ENCODE measurements around the gene ANGPTL1. TPM values are rescaled to one million over a fixed set of nuclear protein-coding genes. Genes with fewer than 3 reads are reported as not detected.

Gene ANGPTL1, protein sequence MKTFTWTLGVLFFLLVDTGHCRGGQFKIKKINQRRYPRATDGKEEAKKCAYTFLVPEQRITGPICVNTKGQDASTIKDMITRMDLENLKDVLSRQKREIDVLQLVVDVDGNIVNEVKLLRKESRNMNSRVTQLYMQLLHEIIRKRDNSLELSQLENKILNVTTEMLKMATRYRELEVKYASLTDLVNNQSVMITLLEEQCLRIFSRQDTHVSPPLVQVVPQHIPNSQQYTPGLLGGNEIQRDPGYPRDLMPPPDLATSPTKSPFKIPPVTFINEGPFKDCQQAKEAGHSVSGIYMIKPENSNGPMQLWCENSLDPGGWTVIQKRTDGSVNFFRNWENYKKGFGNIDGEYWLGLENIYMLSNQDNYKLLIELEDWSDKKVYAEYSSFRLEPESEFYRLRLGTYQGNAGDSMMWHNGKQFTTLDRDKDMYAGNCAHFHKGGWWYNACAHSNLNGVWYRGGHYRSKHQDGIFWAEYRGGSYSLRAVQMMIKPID
- not detected for total RNA-seq

DNA sequence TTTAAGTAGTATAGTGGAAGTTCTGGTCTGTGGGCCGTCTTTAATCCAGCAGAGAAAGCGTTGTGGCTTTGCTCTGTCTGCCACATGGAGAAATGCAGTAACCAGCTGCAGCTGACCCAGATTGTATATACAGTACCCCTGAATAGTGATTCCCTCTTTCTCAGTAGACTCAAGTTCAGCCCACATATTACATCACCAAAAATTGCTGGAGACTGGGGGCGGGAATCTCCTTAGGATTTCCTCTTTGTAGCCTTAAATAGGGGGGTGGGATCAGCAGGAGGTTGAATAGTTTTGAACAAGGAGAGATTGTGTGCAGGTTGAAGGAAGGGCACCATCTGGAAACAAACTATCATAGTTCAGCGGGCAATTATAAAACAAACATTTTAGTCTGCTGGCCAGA lies at the start of gene ANGPTL1:
Gene ANGPTL1, minus strand, starts transcription at position 134 of the 400 bp plus-strand sequence. CDS start 5,301 bp downstream, outside the sequence.
- no peaks in the 10 kb centered on the region for H3K36me3 Mint-ChIP-seq (ENCODE audit: low read depth)
- no peaks in the 10 kb centered on the region for H3K4me1 Mint-ChIP-seq (ENCODE audit: low read depth)
- DNase-seq: no peak
- H3K27me3 Mint-ChIP-seq (ENCODE audit: low read depth): no peaks in the 10 kb centered on the region
- intact Hi-C loops (cut with micrococcal nuclease): no loop called here
- no peak within 1 kb of the TSS for H3K4me3 Mint-ChIP-seq
- no peaks in the 10 kb centered on the region for H3K9me3 Mint-ChIP-seq
- H3K27ac Mint-ChIP-seq: no peak within 1 kb of the TSS
- CTCF ChIA-PET: no interaction called here

DNA sequence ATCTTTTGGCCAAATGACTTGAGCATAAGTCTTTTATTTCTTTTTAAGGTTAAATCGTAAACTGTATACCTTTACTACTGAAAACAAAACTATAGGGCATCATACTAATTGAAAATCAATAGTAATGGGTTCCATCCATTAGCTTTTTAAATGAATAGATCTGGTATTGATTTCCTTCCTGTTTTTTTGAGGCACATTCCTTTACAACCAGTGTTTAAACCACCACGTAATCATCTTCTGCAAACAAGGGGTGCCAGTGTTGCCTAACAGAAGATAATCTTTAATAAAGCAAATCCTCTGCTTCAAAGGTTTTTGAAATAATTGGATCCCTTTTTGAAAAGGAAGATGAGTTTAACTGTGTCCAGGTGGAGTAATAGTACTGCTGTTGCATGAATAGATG lies 48.7 kb upstream of the ANGPTL1 start:
- H3K4me1 Mint-ChIP-seq (ENCODE audit: low read depth): no peaks in the 10 kb centered on the region
- peaks cover 13% of the 10 kb centered on the region for H3K36me3 Mint-ChIP-seq (ENCODE audit: low read depth)
- peaks cover 11% of the 10 kb centered on the region for H3K9me3 Mint-ChIP-seq
- no peaks in the 10 kb centered on the region for H3K27me3 Mint-ChIP-seq (ENCODE audit: low read depth)
- H3K27ac Mint-ChIP-seq: no peak overlapping the region
- CTCF ChIA-PET: interaction anchor here (0.6 kb wide), 1 partner anchor 139 kb away, joined by 3 read pairs; no protein-coding TSS in a partner anchor
- no peak for DNase-seq
- no peak overlapping the region for H3K4me3 Mint-ChIP-seq
- intact Hi-C loops (cut with micrococcal nuclease): no loop called here

DNA sequence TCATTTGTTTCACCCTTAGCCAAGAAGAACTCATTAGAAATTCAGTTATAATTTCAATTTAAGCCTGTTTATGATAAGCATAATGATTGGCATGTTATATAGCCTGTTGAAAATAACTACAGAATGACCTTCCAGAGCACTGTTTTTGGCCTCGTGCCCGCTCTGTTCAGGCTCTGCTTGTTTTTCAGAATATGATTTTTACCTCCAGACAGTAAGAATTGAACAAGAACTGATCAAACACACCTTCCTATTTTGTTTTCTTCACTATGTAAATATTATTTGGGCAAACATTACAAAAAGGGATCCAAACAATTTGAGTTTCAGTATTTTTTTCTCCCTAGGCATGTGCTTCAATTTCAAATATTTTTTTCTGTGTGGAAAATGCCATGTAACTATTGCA lies 48.1 kb upstream of the ANGPTL1 start:
- H3K27ac Mint-ChIP-seq: no peak overlapping the region
- no peaks in the 10 kb centered on the region for H3K27me3 Mint-ChIP-seq (ENCODE audit: low read depth)
- DNase-seq: no peak
- CTCF ChIA-PET: no interaction called here
- peaks cover 18% of the 10 kb centered on the region for H3K36me3 Mint-ChIP-seq (ENCODE audit: low read depth)
- H3K9me3 Mint-ChIP-seq: peaks cover 5% of the 10 kb centered on the region
- H3K4me3 Mint-ChIP-seq: no peak overlapping the region
- intact Hi-C loops (cut with micrococcal nuclease): no loop called here
- no peaks in the 10 kb centered on the region for H3K4me1 Mint-ChIP-seq (ENCODE audit: low read depth)

DNA sequence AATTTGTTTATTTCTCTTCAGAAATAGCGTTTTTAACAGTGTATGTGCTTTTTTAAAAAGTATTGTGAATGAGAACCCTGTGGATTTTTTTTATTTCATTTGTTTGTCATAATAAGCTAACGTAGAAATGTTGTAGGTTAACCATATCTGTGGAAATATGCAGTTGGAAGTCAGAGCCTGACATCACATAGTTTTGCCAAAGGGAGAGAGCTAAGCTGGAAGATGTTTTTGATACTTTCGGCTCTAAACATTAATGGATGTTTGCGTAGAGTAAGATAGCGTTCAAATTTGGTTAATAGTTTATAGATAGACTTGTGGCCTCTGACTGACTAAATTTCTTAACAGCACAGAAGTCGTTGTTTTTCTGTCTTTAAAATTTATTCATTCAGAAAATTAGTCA lies 47.4 kb upstream of the ANGPTL1 start:
- DNase-seq: no peak
- Mint-ChIP-seq H3K9me3 (peaks cover under 1% of the 10 kb centered on the region), H3K4me1 (ENCODE audit: low read depth) (no peaks in the 10 kb centered on the region), H3K27me3 (ENCODE audit: low read depth) (no peaks in the 10 kb centered on the region), H3K36me3 (ENCODE audit: low read depth) (peaks cover 18% of the 10 kb centered on the region), H3K4me3 (no peak overlapping the region), H3K27ac (no peak overlapping the region)
- CTCF ChIA-PET: no interaction called here
- intact Hi-C loops (cut with micrococcal nuclease): no loop called here

DNA sequence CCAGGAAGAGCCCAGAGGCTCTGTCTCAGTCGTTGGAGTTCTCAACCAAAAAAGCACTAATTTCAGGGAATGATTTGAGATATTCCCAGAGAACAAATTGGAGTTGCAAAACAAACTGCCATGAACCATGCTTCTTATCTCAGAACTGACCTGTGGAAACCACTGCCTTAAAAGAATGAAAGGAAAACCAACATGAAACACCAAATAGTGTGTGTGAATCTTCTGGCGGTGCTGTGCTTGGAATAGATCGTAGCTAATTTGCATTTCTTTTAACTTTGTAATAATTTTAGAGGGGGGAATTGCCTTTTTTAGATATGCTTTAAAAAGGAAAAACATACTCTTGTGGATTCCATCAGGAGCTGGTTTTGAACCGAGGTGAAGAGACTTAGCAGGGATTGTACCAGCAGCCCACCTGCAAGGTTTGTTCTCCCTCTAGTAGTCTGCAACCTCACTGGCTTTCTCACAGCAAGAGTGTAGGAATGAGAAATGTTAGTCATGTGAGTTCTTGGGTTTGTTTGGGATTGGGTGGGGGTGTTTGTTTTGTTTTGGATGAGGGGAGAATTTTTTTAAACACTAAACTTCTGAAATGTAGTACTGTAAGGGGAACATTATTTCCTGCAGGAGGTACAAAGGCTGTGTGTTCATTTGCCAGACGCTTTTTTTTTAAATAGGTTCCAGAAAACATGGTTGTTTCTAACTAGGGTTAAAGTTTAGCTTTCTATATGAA lies 45.7 kb upstream of the ANGPTL1 start:
- no peak for DNase-seq
- intact Hi-C loops (cut with micrococcal nuclease): no loop called here
- Mint-ChIP-seq H3K36me3 (ENCODE audit: low read depth) (peaks cover 23% of the 10 kb centered on the region), H3K27me3 (ENCODE audit: low read depth) (no peaks in the 10 kb centered on the region), H3K4me1 (ENCODE audit: low read depth) (no peaks in the 10 kb centered on the region), H3K9me3 (no peaks in the 10 kb centered on the region), H3K4me3 (no peak overlapping the region), H3K27ac (no peak overlapping the region)
- CTCF ChIA-PET: interaction anchor here (1.4 kb wide), 1 partner anchor 86 kb away, joined by 5 read pairs; no protein-coding TSS in a partner anchor

DNA sequence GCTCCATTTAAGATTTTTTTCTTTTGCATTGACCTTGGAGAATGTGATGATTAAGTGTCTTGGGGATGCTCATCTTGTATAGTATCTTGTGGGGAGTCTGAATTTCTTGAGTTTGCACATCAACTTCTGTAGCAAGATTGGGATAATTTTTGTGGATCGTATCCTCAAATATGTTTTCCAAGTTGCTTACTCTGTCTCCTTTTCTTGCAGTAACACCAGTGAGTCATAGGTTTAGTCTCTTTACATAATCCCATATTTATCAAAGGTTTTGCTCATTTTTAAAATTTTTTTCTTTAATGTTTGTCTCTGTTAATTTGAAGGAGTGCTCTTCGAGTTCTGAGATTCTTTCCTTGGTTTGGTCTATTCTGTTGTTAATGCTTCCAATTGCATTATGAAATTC lies 41.7 kb upstream of the ANGPTL1 start:
- H3K36me3 Mint-ChIP-seq (ENCODE audit: low read depth): peaks cover 40% of the 10 kb centered on the region
- CTCF ChIA-PET: interaction anchor here (0.7 kb wide), 1 partner anchor 465 kb away, joined by 3 read pairs; no protein-coding TSS in a partner anchor
- no peak overlapping the region for H3K4me3 Mint-ChIP-seq
- no peaks in the 10 kb centered on the region for H3K4me1 Mint-ChIP-seq (ENCODE audit: low read depth)
- DNase-seq: no peak
- H3K27me3 Mint-ChIP-seq (ENCODE audit: low read depth): no peaks in the 10 kb centered on the region
- intact Hi-C loops (cut with micrococcal nuclease): no loop called here
- H3K27ac Mint-ChIP-seq: no peak overlapping the region
- no peaks in the 10 kb centered on the region for H3K9me3 Mint-ChIP-seq

DNA sequence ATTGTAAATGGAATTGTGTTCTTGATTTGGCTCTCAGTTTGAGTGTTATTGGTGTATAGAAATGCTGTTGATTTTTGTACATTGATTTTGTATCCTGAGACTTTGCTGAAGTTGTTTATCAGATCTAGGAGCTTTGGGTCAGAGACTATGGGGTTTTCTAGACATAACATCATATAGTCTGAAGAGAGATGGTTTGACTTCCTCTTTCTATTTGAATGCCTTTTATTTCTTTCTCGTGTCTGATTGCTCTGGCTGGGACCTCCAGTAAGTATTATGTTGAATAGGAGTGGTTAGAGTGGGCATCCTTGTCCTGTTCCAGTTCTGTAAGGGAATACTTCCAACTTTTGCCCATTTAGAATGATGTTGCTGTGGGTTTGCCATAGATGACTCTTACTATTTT lies 39.1 kb upstream of the ANGPTL1 start:
- CTCF ChIA-PET: no interaction called here
- H3K4me3 Mint-ChIP-seq: no peak overlapping the region
- H3K27ac Mint-ChIP-seq: no peak overlapping the region
- no peaks in the 10 kb centered on the region for H3K9me3 Mint-ChIP-seq
- H3K4me1 Mint-ChIP-seq (ENCODE audit: low read depth): no peaks in the 10 kb centered on the region
- H3K27me3 Mint-ChIP-seq (ENCODE audit: low read depth): no peaks in the 10 kb centered on the region
- intact Hi-C loops (cut with micrococcal nuclease): no loop called here
- DNase-seq: no peak
- H3K36me3 Mint-ChIP-seq (ENCODE audit: low read depth): peaks cover 33% of the 10 kb centered on the region

DNA sequence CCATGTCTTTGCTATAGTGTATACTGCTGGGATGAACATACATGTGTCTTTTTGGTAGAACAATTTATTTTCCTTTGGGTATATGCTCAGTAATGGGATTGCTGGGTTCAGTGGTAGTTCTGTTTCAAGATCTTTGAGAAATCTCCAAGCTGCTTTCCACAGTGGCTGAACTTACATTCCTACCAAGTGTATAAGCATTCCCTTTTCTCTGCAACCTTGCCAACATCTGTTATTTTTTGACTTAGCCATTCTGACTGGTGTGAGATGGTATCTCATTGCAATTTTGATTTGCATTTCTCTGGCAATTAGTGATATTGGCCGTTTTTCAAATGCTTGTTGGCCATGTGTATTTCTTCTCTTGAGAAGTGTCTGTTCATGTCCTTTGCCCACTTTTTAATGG lies 37.5 kb upstream of the ANGPTL1 start:
- no peak for DNase-seq
- H3K27me3 Mint-ChIP-seq (ENCODE audit: low read depth): no peaks in the 10 kb centered on the region
- intact Hi-C loops (cut with micrococcal nuclease): no loop called here
- H3K27ac Mint-ChIP-seq: no peak overlapping the region
- CTCF ChIA-PET: no interaction called here
- no peaks in the 10 kb centered on the region for H3K9me3 Mint-ChIP-seq
- no peaks in the 10 kb centered on the region for H3K4me1 Mint-ChIP-seq (ENCODE audit: low read depth)
- peaks cover 43% of the 10 kb centered on the region for H3K36me3 Mint-ChIP-seq (ENCODE audit: low read depth)
- no peak overlapping the region for H3K4me3 Mint-ChIP-seq

DNA sequence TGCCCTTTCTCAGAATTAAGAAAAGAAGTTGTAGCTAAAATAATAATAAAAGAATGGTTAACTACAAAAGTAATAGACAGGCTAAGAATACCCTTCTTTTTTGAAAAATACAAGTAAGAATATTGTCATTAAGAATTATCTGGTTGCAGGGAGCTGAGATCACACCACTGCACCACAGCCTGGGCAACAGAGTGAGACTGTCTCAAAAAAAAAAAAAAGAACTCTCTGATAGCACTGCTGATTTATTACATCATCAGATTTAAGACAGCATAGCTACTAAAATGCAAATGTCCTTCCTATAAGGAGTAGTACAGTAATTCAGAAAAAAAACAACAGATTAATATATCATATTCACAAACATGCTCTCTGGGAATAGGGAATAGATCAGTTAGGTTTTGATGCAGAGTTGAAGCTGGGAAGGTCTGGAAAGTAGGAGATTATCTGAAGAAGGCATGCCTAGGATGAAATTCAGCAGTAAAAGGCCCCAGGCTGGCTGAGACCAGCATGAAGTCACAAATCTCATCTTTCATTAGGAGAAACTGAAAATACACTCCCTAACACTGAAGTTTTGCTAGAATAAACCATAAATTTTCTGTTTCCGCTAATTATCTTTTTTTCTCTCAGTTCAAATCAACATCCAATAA lies 30.7 kb upstream of the ANGPTL1 start:
- Mint-ChIP-seq H3K4me3 (no peak overlapping the region), H3K4me1 (ENCODE audit: low read depth) (peaks cover 12% of the 10 kb centered on the region), H3K36me3 (ENCODE audit: low read depth) (peaks cover 27% of the 10 kb centered on the region), H3K27me3 (ENCODE audit: low read depth) (no peaks in the 10 kb centered on the region), H3K9me3 (no peaks in the 10 kb centered on the region), H3K27ac (no peak overlapping the region)
- DNase-seq: no peak
- intact Hi-C loops (cut with micrococcal nuclease): no loop called here
- CTCF ChIA-PET: interaction anchor here (0.6 kb wide), 1 partner anchor 19 kb away, joined by 3 read pairs; no protein-coding TSS in a partner anchor

DNA sequence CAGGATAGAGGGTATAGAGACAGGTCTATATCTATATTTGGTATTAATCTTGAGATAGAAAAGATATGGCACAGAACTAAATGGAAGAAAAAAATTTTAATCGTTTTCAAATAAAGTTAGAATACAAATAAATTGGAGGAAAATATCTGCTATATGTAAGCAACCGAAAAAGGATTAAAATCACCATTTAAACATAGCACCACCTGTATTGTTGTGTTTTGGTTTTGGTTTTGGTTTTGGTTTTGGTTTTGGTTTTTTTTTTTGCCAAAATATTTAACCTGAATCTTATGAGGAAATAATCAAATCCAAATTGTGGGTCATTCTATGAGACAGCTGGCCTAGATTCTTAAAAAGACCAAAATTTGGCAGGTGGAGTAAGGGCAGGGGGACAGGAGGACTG lies 28.5 kb upstream of the ANGPTL1 start:
- peaks cover 31% of the 10 kb centered on the region for H3K36me3 Mint-ChIP-seq (ENCODE audit: low read depth)
- H3K4me1 Mint-ChIP-seq (ENCODE audit: low read depth): peaks cover 12% of the 10 kb centered on the region
- H3K9me3 Mint-ChIP-seq: peaks cover 7% of the 10 kb centered on the region
- H3K27ac Mint-ChIP-seq: no peak overlapping the region
- CTCF ChIA-PET: no interaction called here
- DNase-seq: no peak
- H3K4me3 Mint-ChIP-seq: no peak overlapping the region
- intact Hi-C loops (cut with micrococcal nuclease): no loop called here
- H3K27me3 Mint-ChIP-seq (ENCODE audit: low read depth): no peaks in the 10 kb centered on the region

DNA sequence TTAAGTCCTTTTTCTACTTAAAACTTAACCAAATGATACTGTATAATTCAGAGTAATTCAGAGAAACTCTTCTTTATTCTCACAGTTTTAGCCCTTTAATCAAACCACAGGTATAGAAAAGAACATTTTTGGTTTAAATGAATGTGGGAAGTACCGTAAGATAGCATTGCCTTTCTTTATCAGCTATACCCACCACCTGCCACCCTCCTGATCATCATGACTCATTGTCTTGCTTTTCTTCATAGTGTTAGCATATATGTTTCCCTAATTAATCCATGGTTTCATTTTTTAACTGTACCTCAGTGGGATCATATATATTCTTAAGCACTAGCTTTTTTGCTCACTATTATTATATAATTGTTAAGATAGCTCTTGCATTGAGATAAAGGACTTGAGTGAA lies 27.5 kb upstream of the ANGPTL1 start:
- no peaks in the 10 kb centered on the region for H3K27me3 Mint-ChIP-seq (ENCODE audit: low read depth)
- no peak overlapping the region for H3K4me3 Mint-ChIP-seq
- DNase-seq: no peak

DNA sequence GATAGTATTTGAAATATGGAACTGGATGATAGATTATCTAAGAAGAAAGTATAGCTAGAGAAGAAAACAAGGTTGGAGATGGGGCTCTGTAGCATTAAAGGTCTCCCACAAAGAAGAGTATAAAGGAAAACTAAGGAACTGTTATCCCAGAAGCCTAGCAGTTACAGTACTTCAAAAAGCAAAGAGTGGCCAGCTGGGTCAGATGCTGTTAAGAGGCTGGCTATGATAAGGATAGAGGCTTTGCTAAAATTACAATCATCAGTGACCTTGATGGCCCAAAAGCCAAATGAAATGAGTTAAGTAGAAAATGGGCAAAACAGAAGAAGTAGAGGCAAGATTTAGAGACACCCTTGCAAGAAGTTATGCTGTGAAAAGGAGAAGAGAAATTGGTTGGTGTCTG lies 25.1 kb upstream of the ANGPTL1 start:
- DNase-seq: no peak
- H3K4me1 Mint-ChIP-seq (ENCODE audit: low read depth): peaks cover 12% of the 10 kb centered on the region
- no peak overlapping the region for H3K27ac Mint-ChIP-seq
- CTCF ChIA-PET: no interaction called here
- H3K36me3 Mint-ChIP-seq (ENCODE audit: low read depth): peaks cover 22% of the 10 kb centered on the region
- intact Hi-C loops (cut with micrococcal nuclease): no loop called here
- no peaks in the 10 kb centered on the region for H3K27me3 Mint-ChIP-seq (ENCODE audit: low read depth)
- H3K9me3 Mint-ChIP-seq: peaks cover 7% of the 10 kb centered on the region
- H3K4me3 Mint-ChIP-seq: no peak overlapping the region

More for the DNA sequence above, 27.5 kb upstream of the ANGPTL1 start:
- peaks cover 12% of the 10 kb centered on the region for H3K4me1 Mint-ChIP-seq (ENCODE audit: low read depth)
- H3K27ac Mint-ChIP-seq: no peak overlapping the region
- CTCF ChIA-PET: no interaction called here
- intact Hi-C loops (cut with micrococcal nuclease): no loop called here
- peaks cover 7% of the 10 kb centered on the region for H3K9me3 Mint-ChIP-seq
- peaks cover 25% of the 10 kb centered on the region for H3K36me3 Mint-ChIP-seq (ENCODE audit: low read depth)
